Tibial nerve (tissue), 4 donors: Measurements from ENCODE around the gene TENM4. TPM values are rescaled to one million over a fixed set of nuclear protein-coding genes. Genes with fewer than 3 reads are reported as not detected.

ENCODE experiments used
- DNase-seq, 2 donors: peaks; one replicate each; pipeline ENCODE4 v3.0.0-alpha.2; 2019; ENCODE audit warnings: low spot score in 2 of 2
- H3K27ac ChIP-seq, 4 donors: fragments of 200-600 bp; sonication (generic) in 3 of 4; one replicate each; pipeline ENCODE4 v1.5.1; 2017 to 2019; ENCODE audit warnings: mild to moderate bottlenecking in 1 of 4
- H3K27me3 ChIP-seq, 2 donors: fragments of 200-600 bp; sonication (generic) in 1 of 2; one replicate each; pipeline versions ENCODE4 v1.5.1 to v1.6.0; 2017 to 2019
- H3K36me3 ChIP-seq, 3 donors: fragments of 200-600 bp; sonication (generic); one replicate each; pipeline ENCODE4 v1.5.1; 2018 to 2019
- H3K4me1 ChIP-seq, 4 donors: fragments of 200-600 bp; sonication (generic) in 3 of 4; one replicate each; pipeline ENCODE4 v1.5.1; 2017 to 2019
- H3K4me3 ChIP-seq, 4 donors: fragments of 200-600 bp; sonication (generic) in 3 of 4; one replicate each; pipeline ENCODE4 v1.5.1; 2017 to 2019; ENCODE audit warnings: mild to moderate bottlenecking in 1 of 4, moderate library complexity in 1 of 4
- H3K9me3 ChIP-seq, 4 donors: fragments of 200-600 bp; sonication (generic) in 3 of 4; one replicate each; pipeline ENCODE4 v1.5.1; 2017 to 2019
- EP300 ChIP-seq, 2 donors: sonication (generic); formaldehyde crosslinking; IDR thresholded peaks; one replicate each; pipeline ENCODE4 v1.6.1; 2017; ENCODE audit warnings: antibody characterized with exemption in 2 of 2, mild to moderate bottlenecking in 1 of 2
- POLR2A ChIP-seq, 2 donors: fragments of 450-650 bp; IDR thresholded peaks; one replicate each; pipeline ENCODE4 v1.6.1; 2017; ENCODE audit warnings: antibody characterized with exemption in 2 of 2, mild to moderate bottlenecking in 2 of 2, moderate library complexity in 2 of 2
- WGBS, 2 donors: methylation state at CpG; one replicate each; pipeline ENCODE4 v1.1.5; 2018; 5-methylcytosine and 5-hydroxymethylcytosine counted together
- total RNA-seq, 4 donors: library from RNA; depleted of rRNA; stranded (reverse); fragments of >200 nt; gene quantifications; one replicate each; pipeline ENCODE4 v1.1.0, GENCODE V29; 2016
- TF ChIP-seq, protein P1 (sequence below), 5 experiments: fragments of 200-600 bp in 3 of 5; fragments of 450-650 bp in 2 of 5; sonication (generic) in 3 of 5; IDR thresholded peaks; one replicate each; pipeline ENCODE4 v1.5.1; 2016 to 2019; ENCODE audit warnings: antibody characterized with exemption in 5 of 5, mild to moderate bottlenecking in 3 of 5, moderate library complexity in 2 of 5

The TENM4 gene
- total RNA-seq, 4 donors from 2014 or later = 15.3 to 36.3 (median 19.6) TPM

DNA sequence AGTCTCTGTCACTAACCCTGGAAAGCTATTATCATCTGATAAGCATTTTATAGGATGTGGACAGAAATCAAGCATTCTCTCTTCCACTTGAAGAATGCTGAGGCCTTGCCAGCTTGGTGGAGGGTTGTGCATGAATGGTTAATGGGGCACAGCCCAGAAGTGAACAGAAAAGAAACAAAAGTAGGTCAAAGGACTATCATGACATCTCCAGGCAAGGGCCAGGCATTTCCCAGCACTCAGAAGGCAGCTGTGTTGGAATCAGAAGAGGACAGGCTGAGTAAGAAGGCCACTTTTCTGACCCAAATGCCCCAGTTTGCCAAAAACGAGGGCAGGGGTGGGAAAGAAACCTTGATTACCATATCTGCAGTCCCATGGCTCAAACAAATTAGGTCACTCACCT is 12.4 kb downstream of the TENM4 start:
- no peaks in the 10 kb centered on the region for H3K9me3 ChIP-seq
- no peaks in the 10 kb centered on the region for H3K36me3 ChIP-seq
- DNase-seq = no peak
- no peaks in the 10 kb centered on the region for H3K4me1 ChIP-seq
- 25 to 31% methylated on average over 1 of the region's 1 CpG for WGBS, 2 donors
- TF ChIP-seq, protein P1, sequence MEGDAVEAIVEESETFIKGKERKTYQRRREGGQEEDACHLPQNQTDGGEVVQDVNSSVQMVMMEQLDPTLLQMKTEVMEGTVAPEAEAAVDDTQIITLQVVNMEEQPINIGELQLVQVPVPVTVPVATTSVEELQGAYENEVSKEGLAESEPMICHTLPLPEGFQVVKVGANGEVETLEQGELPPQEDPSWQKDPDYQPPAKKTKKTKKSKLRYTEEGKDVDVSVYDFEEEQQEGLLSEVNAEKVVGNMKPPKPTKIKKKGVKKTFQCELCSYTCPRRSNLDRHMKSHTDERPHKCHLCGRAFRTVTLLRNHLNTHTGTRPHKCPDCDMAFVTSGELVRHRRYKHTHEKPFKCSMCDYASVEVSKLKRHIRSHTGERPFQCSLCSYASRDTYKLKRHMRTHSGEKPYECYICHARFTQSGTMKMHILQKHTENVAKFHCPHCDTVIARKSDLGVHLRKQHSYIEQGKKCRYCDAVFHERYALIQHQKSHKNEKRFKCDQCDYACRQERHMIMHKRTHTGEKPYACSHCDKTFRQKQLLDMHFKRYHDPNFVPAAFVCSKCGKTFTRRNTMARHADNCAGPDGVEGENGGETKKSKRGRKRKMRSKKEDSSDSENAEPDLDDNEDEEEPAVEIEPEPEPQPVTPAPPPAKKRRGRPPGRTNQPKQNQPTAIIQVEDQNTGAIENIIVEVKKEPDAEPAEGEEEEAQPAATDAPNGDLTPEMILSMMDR (IDR thresholded peaks at IDR 0.05) = no peak
- TF ChIP-seq POLR2A (IDR thresholded peaks at IDR 0.05) = no peak
- no peak for TF ChIP-seq EP300 (IDR thresholded peaks at IDR 0.05)
- peaks cover 0 to 10% of the 10 kb centered on the region in 2 donors for H3K27me3 ChIP-seq
- no peak overlapping the region for H3K4me3 ChIP-seq
- H3K27ac ChIP-seq = no peak overlapping the region

DNA sequence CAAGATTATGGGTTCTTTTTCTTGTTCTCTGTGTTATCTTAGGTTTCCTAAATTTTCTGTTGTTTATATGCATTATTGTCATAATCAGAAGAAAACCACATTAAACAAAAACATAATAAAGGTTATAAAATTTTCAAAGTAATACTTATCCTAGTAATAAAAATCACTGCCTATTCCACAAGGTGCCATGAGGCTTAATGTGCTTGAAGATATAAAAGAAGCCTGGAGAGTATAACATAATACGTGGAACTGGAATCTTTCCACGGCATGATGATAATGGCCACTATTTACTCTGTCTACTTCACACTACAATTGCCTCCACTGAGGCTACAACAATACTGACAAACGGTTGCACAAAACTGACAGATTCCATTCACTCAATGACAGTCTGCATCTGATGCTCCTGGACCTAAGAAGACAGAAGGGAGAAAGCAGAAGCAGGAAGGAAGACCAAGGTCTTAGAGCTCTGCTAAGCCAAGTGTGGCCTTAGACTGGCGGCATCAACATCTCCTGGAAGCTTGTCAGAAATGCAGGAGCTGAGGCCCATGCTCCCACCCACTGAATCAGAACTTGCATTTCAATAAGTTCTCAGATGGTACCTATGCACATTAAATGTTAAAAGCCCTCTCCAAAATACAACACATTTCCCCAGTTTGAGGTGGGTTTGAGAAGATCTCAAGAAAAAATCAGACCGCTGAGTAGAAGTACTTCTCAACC is 13.1 kb downstream of the TENM4 start:
- H3K36me3 ChIP-seq = no peaks in the 10 kb centered on the region
- DNase-seq = no peak
- TF ChIP-seq EP300 (IDR thresholded peaks at IDR 0.05) (no peak), POLR2A (IDR thresholded peaks at IDR 0.05) (no peak)
- TF ChIP-seq, protein P1 (IDR thresholded peaks at IDR 0.05) = no peak
- H3K4me1 ChIP-seq = no peaks in the 10 kb centered on the region
- no peak overlapping the region for H3K27ac ChIP-seq
- no peaks in the 10 kb centered on the region for H3K9me3 ChIP-seq
- 86 to 87% methylated on average over 5 of the region's 5 CpGs for WGBS, 2 donors
- peaks cover 0 to 4% of the 10 kb centered on the region in 2 donors for H3K27me3 ChIP-seq
- no peak overlapping the region for H3K4me3 ChIP-seq

DNA sequence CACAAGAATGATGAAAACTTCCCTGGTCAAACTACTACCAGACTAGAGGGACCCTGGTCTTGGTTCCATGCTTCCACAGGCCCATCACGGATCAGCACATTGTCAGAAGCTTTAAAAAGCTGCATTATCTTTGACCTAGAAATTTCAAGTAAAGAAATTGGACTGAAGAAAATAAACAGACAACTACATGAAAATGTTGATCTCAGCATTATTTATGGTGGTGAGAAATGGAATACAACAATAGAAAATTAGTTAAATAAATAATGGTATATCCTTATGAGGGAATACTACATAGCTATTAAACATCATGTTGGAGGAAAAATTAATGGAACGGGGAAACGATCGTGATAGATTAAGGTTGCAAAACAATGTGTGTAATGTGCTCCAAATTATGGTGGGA is 13.7 kb downstream of the TENM4 start:
- Histone ChIP-seq H3K27ac (no peak overlapping the region), H3K9me3 (no peaks in the 10 kb centered on the region), H3K36me3 (no peaks in the 10 kb centered on the region), H3K27me3 (no peaks in the 10 kb centered on the region), H3K4me3 (no peak overlapping the region), H3K4me1 (no peaks in the 10 kb centered on the region)
- DNase-seq = no peak
- TF ChIP-seq EP300 (IDR thresholded peaks at IDR 0.05) (no peak), POLR2A (IDR thresholded peaks at IDR 0.05) (no peak)
- TF ChIP-seq, protein P1 (IDR thresholded peaks at IDR 0.05) = no peak
- WGBS, 2 donors = 94 to 96% methylated on average over 4 of the region's 4 CpGs

DNA sequence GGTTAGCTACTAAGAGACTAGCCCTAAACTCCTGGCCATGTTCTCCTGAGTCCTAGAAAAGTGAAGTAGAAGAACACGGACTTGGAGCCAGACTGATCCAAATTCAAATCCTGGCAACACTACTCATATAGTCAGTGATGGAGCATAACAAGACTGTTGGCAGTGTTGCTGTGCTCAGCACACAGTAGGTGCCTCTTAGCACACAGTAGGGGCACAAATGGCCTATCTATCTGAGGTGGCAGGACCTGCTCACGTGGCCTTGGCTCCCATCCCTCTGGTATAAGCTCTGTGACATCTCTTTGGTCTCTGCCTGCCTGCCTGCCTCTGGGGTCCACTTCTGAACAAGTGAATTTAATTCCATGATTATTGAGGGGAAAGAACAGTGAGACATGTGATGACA is 15.4 kb downstream of the TENM4 start:
- no peaks in the 10 kb centered on the region for H3K36me3 ChIP-seq
- WGBS, 2 donors = 76 to 86% methylated on average over 2 of the region's 2 CpGs

DNA sequence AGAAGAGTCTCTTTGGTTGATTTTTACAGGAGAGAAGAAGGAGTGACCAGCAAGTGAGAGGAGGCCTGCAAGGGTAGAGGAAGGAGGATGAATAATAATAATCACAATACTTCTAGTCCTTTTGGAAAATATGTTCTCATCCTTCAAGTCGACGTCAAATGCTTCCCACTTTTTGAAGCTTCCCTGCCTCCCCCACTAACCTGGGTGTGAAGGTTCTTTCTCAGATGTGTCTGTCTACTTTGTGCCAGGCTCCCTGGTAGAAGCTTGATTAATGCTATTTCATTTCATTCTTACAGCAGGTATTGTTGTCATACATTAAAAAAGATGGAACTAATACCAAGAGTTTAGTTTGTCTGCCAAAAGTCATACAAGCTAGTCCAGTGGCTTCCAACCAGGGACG is 17.1 kb downstream of the TENM4 start:
- Histone ChIP-seq H3K4me3 (no peak overlapping the region), H3K36me3 (no peaks in the 10 kb centered on the region), H3K27ac (no peak overlapping the region), H3K27me3 (no peaks in the 10 kb centered on the region), H3K4me1 (no peaks in the 10 kb centered on the region), H3K9me3 (no peaks in the 10 kb centered on the region)
- no peak for DNase-seq
- TF ChIP-seq, protein P1 (IDR thresholded peaks at IDR 0.05) = no peak
- no peak for TF ChIP-seq POLR2A (IDR thresholded peaks at IDR 0.05)
- TF ChIP-seq EP300 (IDR thresholded peaks at IDR 0.05) = no peak
- 66 to 72% methylated on average over 3 of the region's 3 CpGs for WGBS, 2 donors

More for the DNA sequence above, 15.4 kb downstream of the TENM4 start:
- Histone ChIP-seq H3K9me3 (no peaks in the 10 kb centered on the region), H3K27ac (no peak overlapping the region), H3K27me3 (no peaks in the 10 kb centered on the region), H3K4me1 (no peaks in the 10 kb centered on the region), H3K4me3 (no peak overlapping the region)
- TF ChIP-seq EP300 (IDR thresholded peaks at IDR 0.05) (no peak), POLR2A (IDR thresholded peaks at IDR 0.05) (no peak)
- TF ChIP-seq, protein P1 (IDR thresholded peaks at IDR 0.05) = no peak
- no peak for DNase-seq
